Stimulated activated CD8-positive, alpha-beta memory T cell treated with anti-CD3 and anti-CD28 coated beads, Interleukin-7, amount 100 ng/mL, for 48 hours (primary cell): ENCODE measurements around the gene TRPC1.
"Not testable (repeated sequence)": the region's sequence is repeated elsewhere in the genome, so short reads cannot be mapped to it uniquely, and the experiment has no call there.

Source experiments
- DNase-seq, 2 donors: peaks; one replicate each; pipeline ENCODE4 v3.0.0-alpha.2; 2020; ENCODE audit warnings: low read depth in 1 of 2; ENCODE audit errors: extremely low read depth in 1 of 2

The TRPC1 gene

GRCh38 chr3:142750531-142750930 lies 26.7 kb downstream of the TRPC1 start:
- not testable (repeated sequence) for DNase-seq

- DNase-seq = not testable (repeated sequence)
These were observed 28.8 kb downstream of the TRPC1 start for GRCh38 chr3:142752605-142753004.

- DNase-seq = no peak
These were observed 30.7 kb downstream of the TRPC1 start for GRCh38 chr3:142754494-142754893.

- DNase-seq = no peak
These were observed 44.5 kb downstream of the TRPC1 start for GRCh38 chr3:142768338-142768737.

- DNase-seq = no peak
These were observed 54.1 kb downstream of the TRPC1 start for GRCh38 chr3:142777927-142778326.

- no peak for DNase-seq
These were observed 54.7 kb downstream of the TRPC1 start for GRCh38 chr3:142778541-142778940.

GRCh38 chr3:142779591-142779990 lies 55.8 kb downstream of the TRPC1 start:
- no peak for DNase-seq

- DNase-seq = no peak
These were observed 58.8 kb downstream of the TRPC1 start for GRCh38 chr3:142782616-142783015.

GRCh38 chr3:142784228-142784627 lies 60.4 kb downstream of the TRPC1 start:
- DNase-seq = no peak

GRCh38 chr3:142785996-142786395 lies 62.2 kb downstream of the TRPC1 start:
- DNase-seq = no peak

GRCh38 chr3:142787719-142788118 lies 63.9 kb downstream of the TRPC1 start:
- no peak for DNase-seq

- no peak for DNase-seq
These were observed 70.7 kb downstream of the TRPC1 start for GRCh38 chr3:142794508-142794907.

GRCh38 chr3:142795332-142795731 lies 71.5 kb downstream of the TRPC1 start:
- DNase-seq = no peak

- DNase-seq = no peak
These were observed 73.0 kb downstream of the TRPC1 start for GRCh38 chr3:142796823-142797222.

- DNase-seq = no peak
These were observed 77.9 kb downstream of the TRPC1 start for GRCh38 chr3:142801746-142802145.

GRCh38 chr3:142802891-142803290 lies 79.1 kb downstream of the TRPC1 start:
- DNase-seq = no peak

GRCh38 chr3:142808103-142808917 lies 84.5 kb downstream of the TRPC1 start:
- DNase-seq = peak in 1 of 2 donors; percentile 6

- DNase-seq = no peak
These were observed 85.4 kb downstream of the TRPC1 start for GRCh38 chr3:142809259-142809658.

GRCh38 chr3:142815803-142816202 lies 92.0 kb downstream of the TRPC1 start:
- no peak for DNase-seq

GRCh38 chr3:142817356-142817755 lies 93.5 kb downstream of the TRPC1 start:
- DNase-seq = no peak

GRCh38 chr3:142817897-142818296 lies 94.1 kb downstream of the TRPC1 start:
- no peak for DNase-seq

- no peak for DNase-seq
These were observed 94.8 kb downstream of the TRPC1 start for GRCh38 chr3:142818651-142819050.

GRCh38 chr3:142819179-142819578 lies 95.3 kb downstream of the TRPC1 start:
- no peak for DNase-seq
